Thyroid gland (tissue), 4 donors: ENCODE measurements around the gene SPATS2L.

Experiments used
- CTCF ChIP-seq, 6 experiments: fragments of 200-600 bp in 3 of 6; fragments of 450-650 bp in 3 of 6; sonication (generic) in 3 of 6; IDR thresholded peaks; one replicate each; pipeline ENCODE4 v1.5.1; 2016 to 2019; ENCODE audit warnings: antibody characterized with exemption in 6 of 6, mild to moderate bottlenecking in 2 of 6, inconsistent platforms in 1 of 6, moderate library complexity in 1 of 6
- POLR2A ChIP-seq, 2 donors: fragments of 450-650 bp; IDR thresholded peaks; one replicate each; pipeline ENCODE4 v1.6.1; 2017; ENCODE audit warnings: antibody characterized with exemption in 2 of 2, mild to moderate bottlenecking in 2 of 2, moderate library complexity in 1 of 2

GRCh38 chr2:200335657-200336056, 29.2 kb downstream of the SPATS2L start:
- TF ChIP-seq POLR2A (IDR thresholded peaks at IDR 0.05): no peak
- TF ChIP-seq CTCF (IDR thresholded peaks at IDR 0.05): no peak
